PC-9 (cell line): ENCODE measurements around the gene PI4KA.
"Not testable (repeated sequence)": the region's sequence is repeated elsewhere in the genome, so short reads cannot be mapped to it uniquely, and the experiment has no call there.

Experiments used
- EZH2 ChIP-seq: fragments of 200-600 bp; sonication (generic); IDR thresholded peaks from 2 replicates; pipeline ENCODE4 v1.8.0; 2017; ENCODE audit warnings: antibody characterized with exemption, low read depth
- TF ChIP-seq, protein P1 (sequence below): fragments of 200-600 bp; sonication (generic); conservative IDR thresholded peaks from 2 replicates; pipeline ENCODE4 v1.6.1; 2017; ENCODE audit warnings: mixed run types, antibody characterized with exemption, mild to moderate bottlenecking, moderate library complexity

- TF ChIP-seq, protein P1, sequence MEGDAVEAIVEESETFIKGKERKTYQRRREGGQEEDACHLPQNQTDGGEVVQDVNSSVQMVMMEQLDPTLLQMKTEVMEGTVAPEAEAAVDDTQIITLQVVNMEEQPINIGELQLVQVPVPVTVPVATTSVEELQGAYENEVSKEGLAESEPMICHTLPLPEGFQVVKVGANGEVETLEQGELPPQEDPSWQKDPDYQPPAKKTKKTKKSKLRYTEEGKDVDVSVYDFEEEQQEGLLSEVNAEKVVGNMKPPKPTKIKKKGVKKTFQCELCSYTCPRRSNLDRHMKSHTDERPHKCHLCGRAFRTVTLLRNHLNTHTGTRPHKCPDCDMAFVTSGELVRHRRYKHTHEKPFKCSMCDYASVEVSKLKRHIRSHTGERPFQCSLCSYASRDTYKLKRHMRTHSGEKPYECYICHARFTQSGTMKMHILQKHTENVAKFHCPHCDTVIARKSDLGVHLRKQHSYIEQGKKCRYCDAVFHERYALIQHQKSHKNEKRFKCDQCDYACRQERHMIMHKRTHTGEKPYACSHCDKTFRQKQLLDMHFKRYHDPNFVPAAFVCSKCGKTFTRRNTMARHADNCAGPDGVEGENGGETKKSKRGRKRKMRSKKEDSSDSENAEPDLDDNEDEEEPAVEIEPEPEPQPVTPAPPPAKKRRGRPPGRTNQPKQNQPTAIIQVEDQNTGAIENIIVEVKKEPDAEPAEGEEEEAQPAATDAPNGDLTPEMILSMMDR: not testable (repeated sequence)
- not testable (repeated sequence) for TF ChIP-seq EZH2
These were observed 188.7 kb downstream of the PI4KA start for GRCh38 chr22:20669884-20670283.
